ENCODE measurements around the gene PIGH.
"Not testable (repeated sequence)": the region's sequence is repeated elsewhere in the genome, so short reads cannot be mapped to it uniquely, and the experiment has no call there.

PIGH gene, protein sequence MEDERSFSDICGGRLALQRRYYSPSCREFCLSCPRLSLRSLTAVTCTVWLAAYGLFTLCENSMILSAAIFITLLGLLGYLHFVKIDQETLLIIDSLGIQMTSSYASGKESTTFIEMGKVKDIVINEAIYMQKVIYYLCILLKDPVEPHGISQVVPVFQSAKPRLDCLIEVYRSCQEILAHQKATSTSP

DNA sequence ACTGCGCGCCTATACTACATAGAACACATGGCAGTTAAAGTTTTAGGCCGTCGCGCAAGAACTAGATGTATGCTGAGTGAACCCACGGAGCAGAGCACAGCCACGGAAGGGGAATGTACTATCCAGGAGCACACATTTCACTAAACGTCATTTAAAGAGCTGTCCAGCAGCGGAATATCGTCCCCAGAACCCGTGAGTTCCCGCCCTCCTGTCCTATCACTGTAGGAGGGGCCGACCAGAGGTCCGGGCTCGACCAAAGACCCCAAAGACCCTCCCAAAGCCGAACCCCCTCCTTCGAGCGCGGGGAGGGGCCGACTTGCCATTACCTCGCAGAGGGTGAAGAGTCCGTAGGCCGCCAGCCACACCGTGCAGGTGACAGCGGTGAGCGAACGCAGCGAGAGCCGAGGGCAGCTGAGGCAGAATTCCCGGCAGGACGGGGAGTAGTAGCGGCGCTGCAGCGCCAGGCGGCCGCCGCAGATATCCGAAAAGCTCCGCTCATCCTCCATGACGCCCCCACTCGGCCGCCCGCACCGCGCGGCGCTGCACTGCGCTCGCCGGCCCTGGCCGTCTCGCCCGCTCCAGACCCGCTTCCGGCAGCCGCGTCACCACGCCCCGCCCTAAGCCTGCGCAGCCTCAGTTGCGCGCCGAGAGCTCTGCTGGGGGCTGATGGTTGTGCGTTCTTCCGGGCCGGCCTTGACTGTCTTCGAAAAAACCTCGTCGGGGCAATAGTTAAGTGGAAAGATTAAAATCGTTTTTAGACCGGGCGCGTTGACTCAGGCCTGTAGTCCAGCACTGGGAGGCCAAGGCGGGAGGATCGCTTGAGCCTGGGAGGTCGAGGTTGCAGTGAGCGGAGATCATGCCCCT is at the start of gene PIGH:
Gene PIGH (minus strand): TSS at position 571 of the 864 bp plus-strand sequence. CDS start 65 bp downstream, at position 506.
- DNase-seq: peak; percentile 96

DNA sequence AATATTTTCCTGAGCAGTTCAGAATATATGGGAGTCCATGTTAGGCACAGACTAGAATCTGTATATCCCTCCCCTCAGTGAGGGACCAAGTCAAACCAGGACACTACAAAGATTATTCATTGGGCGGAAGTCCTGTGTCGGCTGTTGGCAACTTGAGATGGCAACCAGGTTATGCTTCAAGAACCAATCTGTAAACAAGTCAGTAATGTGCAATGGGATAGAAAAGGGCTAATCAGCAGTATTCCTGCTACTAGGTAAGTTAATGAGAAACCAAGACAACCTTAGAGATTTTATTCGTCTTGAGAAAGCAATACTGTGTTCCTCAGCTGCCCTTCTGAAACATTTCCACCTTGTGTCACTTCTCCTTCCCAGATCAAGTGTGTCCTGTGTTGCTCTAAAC is 46.1 kb upstream of the PIGH start:
- no peak for DNase-seq

DNA sequence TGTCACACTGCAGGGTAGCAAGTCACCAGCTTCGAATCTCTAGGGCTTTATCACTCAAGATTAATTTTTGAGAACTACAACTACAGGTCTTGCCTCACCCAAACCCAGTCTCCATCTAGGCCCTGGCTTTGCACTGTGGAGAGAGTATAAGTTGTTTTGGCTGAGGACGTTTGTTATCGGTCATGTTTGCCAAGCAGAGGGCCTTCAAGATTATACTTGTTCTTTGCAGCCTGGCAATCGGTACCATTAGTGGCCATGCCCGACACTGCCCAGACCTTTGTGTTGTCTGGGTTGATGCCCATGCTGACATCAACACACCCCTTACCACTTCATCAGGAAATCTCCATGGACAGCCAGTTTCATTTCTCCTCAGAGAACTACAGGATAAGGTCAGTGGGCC is 45.3 kb upstream of the PIGH start:
- no peak for DNase-seq

DNA sequence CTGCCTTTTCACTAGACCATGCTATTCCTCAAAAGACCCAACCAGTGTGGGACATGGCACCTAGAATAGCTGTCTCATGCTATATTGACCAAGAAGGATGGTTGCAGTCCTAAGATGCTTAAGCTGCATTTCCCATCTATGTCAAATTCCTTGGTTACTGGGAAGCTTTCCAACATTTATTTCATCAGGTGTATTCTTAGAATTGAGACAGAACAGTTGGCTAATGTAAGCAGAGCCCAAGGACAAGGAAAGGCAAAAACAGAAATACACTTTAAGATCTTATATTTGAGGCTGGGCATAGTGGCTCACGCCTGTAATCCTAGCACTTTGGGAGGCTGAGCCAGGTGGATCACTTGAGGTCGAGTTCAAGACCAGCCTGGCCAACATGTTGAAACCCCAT is 44.4 kb upstream of the PIGH start:
- no peak for DNase-seq

DNA sequence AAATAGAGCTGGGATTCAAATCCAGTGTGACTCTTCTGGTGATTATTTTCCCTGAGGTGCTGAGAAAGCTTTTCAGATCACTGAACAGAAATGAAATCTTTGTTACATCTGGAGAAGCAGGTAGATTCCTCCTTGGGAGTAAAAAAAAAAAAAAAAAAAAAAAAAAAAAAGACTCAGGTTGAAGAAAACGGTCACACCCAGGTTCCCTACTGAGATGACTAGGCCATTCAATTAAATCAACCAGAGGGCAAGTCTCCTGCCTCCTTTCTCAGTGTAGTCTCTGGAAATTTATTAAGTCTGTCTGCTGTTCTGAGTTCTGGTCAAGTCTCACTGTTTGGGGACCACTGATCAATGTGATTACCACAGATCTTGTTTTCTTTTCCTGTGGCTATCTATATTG is 43.6 kb upstream of the PIGH start:
- DNase-seq: no peak

DNA sequence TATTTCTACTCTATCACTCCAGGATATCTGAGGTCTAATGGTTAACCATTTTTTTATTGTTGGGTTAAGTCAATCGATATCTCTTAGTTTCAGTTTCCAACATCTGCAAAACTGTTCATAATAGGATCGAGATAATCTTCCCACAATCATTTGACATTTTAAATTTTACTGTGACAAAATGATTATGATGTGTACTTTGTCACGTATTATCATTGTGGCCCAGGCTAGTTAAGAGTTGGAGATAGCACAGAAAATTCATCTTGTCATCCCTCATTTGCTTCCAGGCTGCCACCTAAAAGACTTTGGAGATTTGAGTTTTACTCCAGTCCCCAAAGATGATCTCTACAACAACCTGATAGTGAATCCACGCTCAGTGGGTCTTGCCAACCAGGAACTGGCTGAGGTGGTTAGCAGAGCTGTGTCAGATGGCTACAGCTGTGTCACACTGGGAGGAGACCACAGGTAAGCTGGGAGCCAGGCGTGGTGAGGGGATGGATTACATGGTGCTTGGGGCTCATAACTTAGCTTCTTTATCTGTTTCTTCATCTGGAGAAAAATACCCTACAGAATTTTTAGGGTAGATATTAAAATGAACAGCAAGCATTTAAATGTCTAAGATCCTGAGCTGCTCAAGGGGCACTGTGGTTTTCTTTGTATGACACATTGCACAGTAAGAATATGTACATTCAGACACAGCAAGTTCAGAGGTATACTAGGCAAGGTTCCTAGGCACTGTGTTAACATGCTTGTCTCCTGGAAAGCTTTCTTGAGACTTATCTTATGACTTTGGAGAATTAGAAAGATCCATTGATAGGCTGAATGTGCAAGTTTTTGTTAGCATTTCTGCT is 42.1 kb upstream of the PIGH start:
- DNase-seq: peak; percentile 14

DNA sequence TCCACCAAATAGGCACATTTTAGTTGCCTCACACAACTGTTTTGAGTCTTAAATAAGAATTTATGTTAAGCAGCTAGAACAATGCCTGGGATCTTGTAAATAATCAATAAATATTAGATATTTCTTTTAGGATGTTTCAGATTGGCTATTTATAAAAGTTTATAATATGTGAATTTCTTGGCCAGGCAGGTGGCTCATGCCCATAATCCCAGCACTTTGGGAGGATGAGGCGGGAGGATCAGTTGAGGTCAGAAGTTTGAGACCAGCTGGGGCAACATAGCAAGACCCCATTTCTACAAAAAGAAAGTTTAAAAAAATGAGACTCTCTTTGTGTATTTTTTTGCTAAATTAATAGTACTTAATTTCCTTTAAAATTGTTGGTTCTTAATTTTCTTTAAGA is 41.4 kb upstream of the PIGH start:
- DNase-seq: no peak

DNA sequence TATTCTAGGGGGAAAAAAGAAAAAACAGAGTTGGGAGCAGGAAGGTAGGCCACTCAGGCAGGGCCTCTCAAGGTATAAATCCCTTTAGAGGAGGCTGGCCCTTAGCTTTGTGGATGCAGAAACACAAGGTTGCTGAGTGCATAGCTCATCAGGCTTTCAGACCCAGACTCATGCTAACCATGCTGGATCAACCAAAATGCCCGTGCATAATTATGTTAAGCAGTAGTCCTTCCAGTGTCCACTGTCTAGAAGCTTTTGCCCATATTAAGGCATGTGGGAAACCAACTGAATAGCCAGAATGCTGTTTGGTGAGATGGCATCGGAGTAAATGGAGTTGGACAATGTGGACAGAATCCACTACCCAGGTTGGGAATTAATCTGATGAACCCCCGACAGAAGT is 38.6 kb upstream of the PIGH start:
- DNase-seq: no peak

DNA sequence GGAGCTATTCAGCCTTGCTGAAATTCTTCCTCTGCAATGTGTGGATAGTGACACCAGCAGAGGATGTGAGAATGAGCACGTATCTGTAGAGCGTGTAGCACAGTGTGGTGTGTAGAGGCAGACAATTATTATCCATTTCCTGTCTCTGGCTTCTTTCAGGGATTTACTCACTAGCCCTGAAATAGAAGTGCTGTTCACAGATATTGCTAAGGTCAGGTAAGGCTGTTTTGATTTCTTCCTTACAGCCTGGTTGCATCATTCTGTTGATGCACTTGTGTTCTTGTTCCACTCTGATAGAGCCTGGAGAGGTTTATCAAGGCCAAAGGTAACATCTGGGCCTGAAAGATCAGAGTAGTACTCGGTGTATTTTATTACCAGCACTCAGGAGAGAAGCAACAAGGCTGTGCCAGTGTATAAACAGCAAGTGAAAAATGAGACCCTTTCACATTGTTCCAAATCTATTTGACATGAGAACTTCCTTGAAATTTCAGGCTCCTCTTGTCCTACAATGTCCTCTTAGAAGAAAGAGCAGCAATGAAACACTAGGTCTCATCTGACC is 36.4 kb upstream of the PIGH start:
- no peak for DNase-seq

DNA sequence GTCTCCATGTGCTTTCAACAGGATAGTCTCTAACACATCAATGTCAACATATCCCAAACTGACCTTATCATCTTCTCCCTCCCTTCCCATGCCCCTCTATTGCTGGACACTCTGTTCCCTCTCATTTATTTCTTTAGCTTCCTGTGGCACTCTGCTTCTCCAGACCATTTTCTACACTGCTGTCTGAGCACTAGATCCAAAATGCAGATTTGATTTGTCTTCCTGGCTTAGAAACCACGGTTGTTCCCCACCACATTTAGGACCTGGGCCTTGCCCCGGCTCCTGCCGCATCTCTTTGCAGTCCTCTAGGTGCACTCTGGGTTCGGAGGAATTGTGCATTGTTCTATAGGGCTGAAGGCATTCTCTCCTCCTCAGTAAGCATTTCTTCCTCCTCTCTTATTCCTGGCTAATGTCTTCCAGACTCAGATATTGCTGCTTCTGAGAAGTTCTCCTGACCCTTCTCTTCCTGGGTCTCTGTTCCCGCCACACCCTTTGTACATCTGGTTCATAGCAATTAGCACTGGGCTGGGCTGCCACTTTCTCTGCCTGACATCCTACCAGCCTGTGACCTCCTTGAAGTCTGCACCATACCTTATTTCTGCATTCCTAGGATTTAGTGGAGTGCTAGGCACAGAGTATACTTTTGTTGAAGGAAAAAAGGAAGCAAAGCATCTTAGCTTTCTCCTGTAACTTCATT is 33.5 kb upstream of the PIGH start:
- DNase-seq: no peak

DNA sequence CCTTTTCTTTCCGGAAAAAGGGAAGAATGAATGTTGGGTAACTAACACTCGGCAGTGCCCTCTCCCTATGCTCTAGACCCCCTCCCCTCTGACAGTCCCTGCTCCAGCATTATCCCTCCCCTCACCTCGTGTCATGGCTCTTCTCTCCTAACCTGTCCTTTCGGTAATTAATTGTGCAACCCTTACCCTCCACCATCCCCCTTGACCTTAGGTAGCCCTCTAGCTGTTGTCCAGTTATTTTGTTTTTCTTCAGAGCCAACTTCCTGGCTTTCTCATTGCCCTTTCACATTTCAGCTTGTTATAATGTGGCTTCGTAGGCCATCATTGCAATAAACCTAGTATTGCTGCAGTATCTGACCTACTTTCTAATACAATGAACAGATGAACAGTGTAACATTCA is 30.9 kb upstream of the PIGH start:
- no peak for DNase-seq

DNA sequence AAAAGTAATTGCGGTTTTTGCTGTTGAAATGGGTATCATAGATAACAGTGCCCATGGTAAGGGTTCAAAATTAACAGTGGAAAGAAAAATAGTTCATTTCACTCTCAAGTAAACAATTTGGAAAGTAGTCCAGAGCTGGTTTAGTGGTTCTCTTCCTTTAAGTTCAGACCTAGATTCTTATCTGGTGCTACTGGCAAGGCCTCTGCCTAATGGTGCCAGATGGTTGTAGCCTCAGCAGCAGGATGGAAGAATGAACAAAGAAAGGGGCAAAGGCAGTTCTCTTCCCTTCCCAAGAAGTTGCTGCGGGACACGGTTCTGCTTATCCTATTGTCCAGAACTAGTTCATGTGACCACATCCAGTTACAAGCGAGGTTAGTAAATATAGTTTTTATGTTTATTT is 30.1 kb upstream of the PIGH start:
- no peak for DNase-seq

DNA sequence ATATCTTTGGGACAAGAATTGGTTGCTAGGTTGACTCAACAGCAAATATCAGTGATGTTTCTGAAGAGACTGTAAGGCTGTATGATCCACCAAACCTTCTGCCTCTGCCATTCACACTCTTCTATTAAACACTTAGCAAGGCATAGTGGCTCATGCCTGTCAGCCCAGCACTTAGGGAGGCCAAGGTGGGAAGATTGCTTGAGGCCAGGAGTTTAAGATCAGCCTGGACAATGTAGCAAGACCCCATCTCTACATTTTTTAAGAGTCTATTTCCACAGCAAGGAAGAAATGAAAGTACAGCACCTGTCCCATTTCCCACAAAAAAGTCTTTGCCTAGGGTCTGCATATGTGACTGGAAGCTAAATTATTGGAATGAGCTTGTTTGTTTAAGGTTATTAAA is 27.5 kb upstream of the PIGH start:
- DNase-seq: no peak

DNA sequence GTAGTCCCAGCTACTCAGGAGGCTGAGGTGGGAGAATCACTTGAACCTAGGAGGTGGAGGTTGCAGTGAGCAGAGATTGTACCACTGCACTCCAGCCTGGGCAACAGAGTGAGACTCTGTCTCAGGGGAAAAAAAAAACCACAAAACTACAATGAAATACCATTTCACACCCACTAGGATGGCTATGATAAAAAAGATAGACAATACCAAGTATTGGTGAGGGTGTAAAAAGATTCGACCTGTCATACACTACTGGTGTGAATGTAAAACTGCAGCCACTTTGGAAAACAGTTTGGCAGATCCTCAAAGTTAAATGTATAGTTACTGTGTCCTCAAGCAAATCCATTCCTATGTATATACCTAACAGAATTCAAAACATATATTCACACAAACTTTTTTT is 26.1 kb upstream of the PIGH start:
- DNase-seq: not testable (repeated sequence)

DNA sequence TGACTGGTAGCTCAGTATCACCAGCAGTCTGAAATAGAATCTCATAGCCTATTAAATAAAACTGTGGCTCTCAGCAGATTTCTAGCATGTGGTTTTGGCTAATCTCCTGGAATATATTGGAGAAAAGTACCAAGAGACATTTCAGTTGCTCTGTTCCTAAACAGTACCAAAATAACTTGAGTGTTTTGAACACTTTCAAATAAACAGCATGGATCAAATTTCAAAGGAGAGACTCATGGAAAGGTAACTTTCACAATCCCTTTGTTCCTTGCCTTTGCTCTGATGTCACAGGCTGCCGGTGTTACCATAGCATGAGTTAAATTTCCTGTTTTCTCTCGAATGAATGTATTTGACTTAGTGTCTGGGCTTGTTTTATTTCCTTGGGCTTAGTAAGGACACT is 23.0 kb upstream of the PIGH start:
- no peak for DNase-seq

DNA sequence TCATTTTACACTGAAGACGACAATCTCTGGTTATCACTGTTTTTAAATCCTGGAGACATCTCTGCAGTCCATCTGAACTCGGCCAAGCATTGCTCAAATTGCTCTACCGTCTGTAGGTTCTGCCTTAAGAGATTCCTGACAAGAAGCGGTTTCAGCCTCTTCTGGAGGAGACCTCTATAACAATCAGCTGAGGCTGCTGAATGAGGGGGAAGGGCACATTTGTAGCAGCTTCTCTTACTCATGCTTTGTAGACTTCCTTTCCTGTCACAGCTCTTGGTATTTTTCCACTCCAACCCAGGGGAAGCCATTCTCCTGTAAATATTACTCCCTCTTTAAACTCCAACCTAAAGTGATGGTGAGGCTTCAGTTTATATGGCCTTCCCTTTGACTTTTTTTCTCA is 22.6 kb upstream of the PIGH start:
- DNase-seq: peak; percentile 24

DNA sequence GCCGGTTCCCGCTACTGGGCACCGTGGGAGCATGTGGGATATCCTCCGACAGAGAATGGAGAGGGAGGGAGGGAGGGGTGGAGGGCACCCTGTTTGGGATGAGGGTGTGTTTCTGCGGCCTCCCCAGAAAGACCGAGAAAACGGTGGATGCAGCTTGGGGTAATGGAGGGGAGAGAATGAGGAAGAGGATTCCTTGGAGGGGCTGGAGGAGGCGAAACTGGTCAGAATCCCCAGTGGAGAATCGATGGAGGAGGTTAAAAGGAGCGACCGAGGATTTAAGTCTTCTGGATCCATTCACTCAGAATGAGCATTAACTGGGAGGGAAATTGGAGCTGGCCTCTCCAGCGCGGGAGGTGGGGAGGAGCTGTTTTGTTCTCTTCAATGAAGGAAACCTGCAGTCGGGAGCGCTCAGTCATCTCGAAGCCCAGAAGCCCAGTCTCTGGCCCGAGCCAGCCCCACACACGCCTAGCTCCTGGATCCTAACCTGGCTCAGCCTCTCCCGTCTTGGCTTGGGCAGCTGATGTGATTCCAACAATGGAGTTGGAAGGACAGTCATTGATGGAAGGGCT is 20.2 kb upstream of the PIGH start:
- peak; percentile 20 for DNase-seq

DNA sequence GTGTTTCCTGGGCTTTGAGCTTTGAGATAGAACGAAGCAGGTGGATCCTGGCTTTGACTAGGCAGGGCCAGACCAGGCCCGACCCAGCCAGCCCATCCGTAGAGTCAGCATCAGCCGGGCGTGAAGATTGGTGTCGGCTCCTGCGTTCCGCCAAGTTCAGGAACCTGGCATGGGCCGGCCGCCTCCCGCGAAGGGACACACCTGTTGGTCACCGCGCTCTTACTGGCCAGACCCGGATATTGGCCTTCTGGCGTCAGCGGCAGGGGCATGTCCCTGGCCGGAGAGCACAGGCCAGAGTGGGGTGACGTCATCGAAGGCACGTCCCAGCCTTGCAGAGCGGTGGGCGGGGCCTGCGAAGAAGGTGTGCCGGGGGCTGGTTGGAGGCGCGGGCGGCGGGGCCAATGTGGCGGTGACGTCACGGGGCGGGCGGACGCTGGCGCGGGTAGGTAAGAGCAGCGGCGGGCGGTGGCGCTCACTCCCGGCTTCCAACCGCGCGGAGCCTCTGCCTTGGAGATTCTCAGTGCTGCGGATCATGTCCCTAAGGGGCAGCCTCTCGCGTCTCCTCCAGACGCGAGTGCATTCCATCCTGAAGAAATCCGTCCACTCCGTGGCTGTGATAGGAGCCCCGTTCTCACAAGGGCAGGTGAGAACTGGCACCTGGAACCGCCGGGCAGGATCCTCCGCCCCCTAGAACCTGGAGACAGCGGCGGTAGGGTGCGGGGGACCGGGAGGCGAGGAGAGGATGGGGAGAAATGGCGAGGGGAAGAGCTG is 19.6 kb upstream of the PIGH start, which contains the start of gene ARG2:
Gene ARG2 (plus strand): TSS at position 475 of the 771 bp plus-strand sequence. CDS start 58 bp downstream, at position 533.
- peak; percentile 99 for DNase-seq

DNA sequence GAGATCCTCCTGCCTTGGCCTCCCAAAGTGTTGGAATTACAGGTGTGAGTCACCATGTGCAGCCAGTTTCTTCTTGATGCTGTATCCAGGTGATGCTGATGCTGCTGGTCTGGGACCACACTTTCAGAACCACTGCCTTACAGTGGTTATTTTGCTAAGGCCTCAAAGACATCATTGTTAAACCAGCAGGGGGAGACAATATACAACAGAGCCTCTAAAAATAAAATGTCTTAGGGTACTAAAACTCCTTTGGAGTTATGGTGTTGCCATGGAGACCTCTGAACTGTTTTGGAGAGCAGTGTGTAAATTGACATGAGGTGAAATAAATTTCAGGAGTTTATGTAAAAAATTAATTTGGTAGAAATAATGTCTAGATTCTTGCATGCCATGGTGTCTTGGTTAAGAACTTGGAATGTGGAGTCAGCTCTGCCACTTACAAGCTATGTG is 18.6 kb upstream of the PIGH start:
- DNase-seq: peak; percentile 15

DNA sequence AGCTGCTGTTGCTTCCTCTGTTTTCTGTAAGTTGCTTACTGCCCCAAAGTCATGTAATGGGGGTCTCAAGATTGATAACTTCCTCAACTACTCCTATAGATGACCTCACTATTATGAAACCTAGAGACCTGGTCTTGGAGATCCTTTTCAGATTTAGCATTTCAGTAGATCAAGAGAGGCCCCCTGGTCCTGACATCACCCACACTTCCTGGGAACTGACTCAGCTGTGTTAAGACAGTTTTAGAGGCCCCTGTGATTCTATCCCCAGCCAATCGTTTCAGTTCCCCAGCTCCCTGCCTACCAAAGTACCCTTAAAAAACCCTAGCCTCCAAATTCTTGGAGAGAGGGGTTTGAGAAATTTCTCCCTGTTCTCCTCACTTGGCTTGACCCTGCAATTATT is 10.4 kb upstream of the PIGH start:
- no peak for DNase-seq

DNA sequence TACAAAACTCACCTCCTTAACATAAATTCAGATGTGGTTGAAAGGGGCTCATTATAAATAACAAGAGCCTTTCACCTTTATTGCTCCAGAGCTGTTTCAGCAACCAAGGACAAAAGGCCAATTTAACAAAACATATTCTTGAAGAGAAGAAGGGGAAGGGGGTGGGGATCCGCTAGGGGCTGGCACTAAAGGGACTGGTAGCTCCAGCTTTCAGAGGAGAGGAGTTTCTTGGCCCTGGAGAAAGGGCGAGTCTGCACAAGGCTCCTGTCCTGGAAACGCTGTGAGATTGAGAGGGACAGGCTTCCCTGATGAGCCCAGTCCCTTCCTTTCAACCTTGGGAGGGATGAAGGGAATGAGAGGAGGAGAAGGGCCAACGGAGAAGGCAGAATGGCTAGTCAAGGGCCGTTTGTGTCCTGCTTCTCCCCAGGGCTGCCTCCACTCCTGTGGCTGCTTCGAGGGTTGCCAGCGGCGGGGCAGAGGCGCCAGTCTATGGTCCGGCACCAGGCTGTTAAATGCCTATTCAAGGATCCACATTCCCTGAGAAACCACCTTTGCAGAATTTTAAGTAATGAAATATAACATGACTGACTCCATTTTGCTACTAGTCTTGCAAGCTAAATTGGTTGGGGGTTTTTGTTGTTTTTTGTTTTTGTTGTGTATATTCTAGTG is 9.7 kb upstream of the PIGH start:
- DNase-seq: no peak
